SK-N-SH treated with all-trans-retinoic acid at 6 μM for 48 hours (cell line): ENCODE measurements around the gene STK32A.
A peak's percentile ranks its signal among the peaks of the same experiment; 100 is the strongest.

Experiments
- ATAC-seq: fragments of 200-7000 bp; cut with Tn5 transposase; 3 replicates; pipeline ENCODE4 v1.9.1; 2020; ENCODE audit warnings: mild to moderate bottlenecking, moderate library complexity
- ARNTL ChIP-seq: fragments of 450-650 bp; formaldehyde crosslinking; IDR thresholded peaks from 2 replicates; pipeline ENCODE4 v1.5.0; 2020; ENCODE audit warnings: low read depth, mild to moderate bottlenecking, moderate library complexity, borderline replicate concordance
- BACH2 ChIP-seq: fragments of 250-450 bp; sonication (Bioruptor Pico); IDR thresholded peaks from 2 replicates; pipeline ENCODE4 v1.9.0; 2021; ENCODE audit warnings: mild to moderate bottlenecking, borderline replicate concordance
- ESRRG ChIP-seq: fragments of 250-450 bp; sonication (Bioruptor Pico); IDR thresholded peaks from 2 replicates; pipeline ENCODE4 v1.6.1; 2021; ENCODE audit warnings: mild to moderate bottlenecking
- GLIS3 ChIP-seq: fragments of 250-450 bp; sonication (Bioruptor Pico); IDR thresholded peaks from 2 replicates; pipeline ENCODE4 v1.5.0; 2020; ENCODE audit warnings: mild to moderate bottlenecking, moderate library complexity
- ISL1 ChIP-seq: fragments of 250-450 bp; sonication (Bioruptor Pico); IDR thresholded peaks from 2 replicates; pipeline ENCODE4 v2.1.2; 2022; ENCODE audit warnings: mild to moderate bottlenecking, moderate library complexity
- PPARA ChIP-seq: fragments of 250-450 bp; sonication (Bioruptor Pico); IDR thresholded peaks from 2 replicates; pipeline ENCODE4 v1.5.0; 2020; ENCODE audit warnings: mild to moderate bottlenecking, borderline replicate concordance
- SNAI2 ChIP-seq: fragments of 250-450 bp; sonication (Bioruptor Pico); IDR thresholded peaks from 2 replicates; pipeline ENCODE4 v1.5.0; 2020; ENCODE audit warnings: mild to moderate bottlenecking, moderate library complexity
- TOX ChIP-seq: fragments of 250-450 bp; sonication (Bioruptor Pico); IDR thresholded peaks from 2 replicates; pipeline ENCODE4 v1.8.0; 2021; ENCODE audit warnings: mild to moderate bottlenecking, moderate library complexity, borderline replicate concordance
- TSHZ2 ChIP-seq: fragments of 250-450 bp; sonication (Bioruptor Pico); IDR thresholded peaks from 2 replicates; pipeline ENCODE4 v1.5.0; 2020; ENCODE audit warnings: mild to moderate bottlenecking, moderate library complexity
- ZFP3 ChIP-seq: fragments of 250-450 bp; sonication (Bioruptor Pico); IDR thresholded peaks from 2 replicates; pipeline ENCODE4 v1.5.0; 2020; ENCODE audit warnings: mild to moderate bottlenecking, moderate library complexity
- ZFP30 ChIP-seq: fragments of 450-650 bp; formaldehyde crosslinking; IDR thresholded peaks from 2 replicates; pipeline ENCODE4 v1.5.0; 2022; ENCODE audit warnings: mild to moderate bottlenecking, moderate library complexity
- ZNF565 ChIP-seq: fragments of 450-650 bp; formaldehyde crosslinking; conservative IDR thresholded peaks from 2 replicates; pipeline ENCODE4 v1.5.0; 2020; ENCODE audit warnings: low read depth, mild to moderate bottlenecking, moderate library complexity
- ZNF70 ChIP-seq: fragments of 450-650 bp; formaldehyde crosslinking; IDR thresholded peaks from 2 replicates; pipeline ENCODE4 v1.5.0; 2020; ENCODE audit warnings: mild to moderate bottlenecking, moderate library complexity
- ZNF8 ChIP-seq: fragments of 450-650 bp; formaldehyde crosslinking; IDR thresholded peaks from 2 replicates; pipeline ENCODE4 v1.5.0; 2020; ENCODE audit warnings: mild to moderate bottlenecking, moderate library complexity
- TF ChIP-seq, protein P1 (sequence below): fragments of 250-450 bp; sonication (Bioruptor Pico); IDR thresholded peaks from 2 replicates; pipeline ENCODE4 v1.8.0; 2020; ENCODE audit warnings: mild to moderate bottlenecking, moderate library complexity, borderline replicate concordance
- TF ChIP-seq, protein P2 (sequence below): fragments of 250-450 bp; sonication (Bioruptor Pico); IDR thresholded peaks from 2 replicates; pipeline ENCODE4 v1.8.0; 2021; ENCODE audit warnings: low read depth, mild to moderate bottlenecking, moderate library complexity, borderline replicate concordance
- TF ChIP-seq, protein P3 (sequence below): fragments of 250-450 bp; sonication (Bioruptor Pico); IDR thresholded peaks from 2 replicates; pipeline ENCODE4 v1.5.1; 2021; ENCODE audit warnings: mild to moderate bottlenecking, moderate library complexity
- TF ChIP-seq, protein P4 (sequence below): fragments of 250-450 bp; sonication (Bioruptor Pico); IDR thresholded peaks from 2 replicates; pipeline ENCODE4 v1.5.1; 2020; ENCODE audit warnings: low read depth, mild to moderate bottlenecking, moderate library complexity

Gene STK32A

GRCh38 chr5:147387109-147387508 is 152.3 kb downstream of the STK32A start (continued):
- TF ChIP-seq BACH2 (CRISPR knock-in tag) (no peak), PPARA (no peak), ZNF70 (CRISPR knock-in tag) (peak; percentile 26; the same call in 1 of the 2 replicates), TSHZ2 (CRISPR knock-in tag) (peak; percentile 87), ISL1 (CRISPR knock-in tag) (peak; percentile 74), ZFP30 (CRISPR knock-in tag) (peak; percentile 23; the same call in 1 of the 2 replicates)

DNA sequence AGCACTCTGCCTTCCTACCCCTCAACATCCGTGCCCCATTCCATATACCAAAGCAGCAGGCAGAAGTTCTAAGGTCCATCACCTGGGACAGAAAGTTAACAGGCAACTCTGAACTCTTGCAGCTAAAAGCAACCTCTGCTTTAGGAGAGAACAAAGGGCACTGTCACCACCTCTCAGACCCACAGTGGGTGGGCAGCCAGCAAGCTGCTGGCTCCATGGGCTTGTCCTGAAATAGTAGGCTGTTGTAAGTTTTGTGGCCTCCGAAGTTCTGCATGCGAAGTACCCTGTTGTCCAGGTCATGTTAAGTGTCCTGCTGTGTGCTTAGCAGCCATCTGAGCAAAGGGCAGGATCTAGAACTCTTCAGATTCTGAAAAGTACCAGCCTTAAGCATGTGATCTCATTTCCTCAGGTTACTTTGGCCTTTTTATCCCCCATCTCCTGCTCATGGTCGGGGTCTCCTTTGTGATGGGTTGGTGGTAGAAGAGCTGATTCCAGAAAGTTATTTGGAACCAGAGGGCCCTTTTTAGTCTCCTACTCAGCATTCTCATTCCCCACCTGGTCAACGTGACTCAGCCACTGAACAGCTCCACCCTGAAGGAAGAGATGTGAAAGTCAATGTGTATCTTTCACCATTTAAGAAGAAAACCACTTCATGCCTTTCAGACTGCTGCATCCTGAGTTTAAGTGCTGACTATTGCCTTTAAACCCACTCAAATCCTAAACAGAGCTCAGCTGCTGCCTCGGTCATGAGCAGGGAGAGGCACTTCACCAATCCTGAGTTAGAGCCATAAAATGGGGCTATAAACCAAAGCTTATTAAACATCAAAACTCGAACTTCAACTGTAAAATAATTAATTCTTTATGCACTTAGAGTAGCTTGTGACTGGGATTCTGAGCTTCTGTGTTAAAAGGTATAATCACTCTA is 153.6 kb downstream of the STK32A start:
- TF ChIP-seq ARNTL (no peak), ESRRG (CRISPR knock-in tag) (no peak), GLIS3 (CRISPR knock-in tag) (no peak), ZFP3 (no peak), ISL1 (CRISPR knock-in tag) (no peak), TOX (no peak), SNAI2 (no peak), ZNF8 (CRISPR knock-in tag) (no peak), ZFP30 (CRISPR knock-in tag) (no peak), BACH2 (CRISPR knock-in tag) (no peak), TSHZ2 (CRISPR knock-in tag) (no peak)
- TF ChIP-seq, protein P1, sequence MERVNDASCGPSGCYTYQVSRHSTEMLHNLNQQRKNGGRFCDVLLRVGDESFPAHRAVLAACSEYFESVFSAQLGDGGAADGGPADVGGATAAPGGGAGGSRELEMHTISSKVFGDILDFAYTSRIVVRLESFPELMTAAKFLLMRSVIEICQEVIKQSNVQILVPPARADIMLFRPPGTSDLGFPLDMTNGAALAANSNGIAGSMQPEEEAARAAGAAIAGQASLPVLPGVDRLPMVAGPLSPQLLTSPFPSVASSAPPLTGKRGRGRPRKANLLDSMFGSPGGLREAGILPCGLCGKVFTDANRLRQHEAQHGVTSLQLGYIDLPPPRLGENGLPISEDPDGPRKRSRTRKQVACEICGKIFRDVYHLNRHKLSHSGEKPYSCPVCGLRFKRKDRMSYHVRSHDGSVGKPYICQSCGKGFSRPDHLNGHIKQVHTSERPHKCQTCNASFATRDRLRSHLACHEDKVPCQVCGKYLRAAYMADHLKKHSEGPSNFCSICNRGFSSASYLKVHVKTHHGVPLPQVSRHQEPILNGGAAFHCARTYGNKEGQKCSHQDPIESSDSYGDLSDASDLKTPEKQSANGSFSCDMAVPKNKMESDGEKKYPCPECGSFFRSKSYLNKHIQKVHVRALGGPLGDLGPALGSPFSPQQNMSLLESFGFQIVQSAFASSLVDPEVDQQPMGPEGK (CRISPR knock-in tag), result no peak
- TF ChIP-seq, protein P2, sequence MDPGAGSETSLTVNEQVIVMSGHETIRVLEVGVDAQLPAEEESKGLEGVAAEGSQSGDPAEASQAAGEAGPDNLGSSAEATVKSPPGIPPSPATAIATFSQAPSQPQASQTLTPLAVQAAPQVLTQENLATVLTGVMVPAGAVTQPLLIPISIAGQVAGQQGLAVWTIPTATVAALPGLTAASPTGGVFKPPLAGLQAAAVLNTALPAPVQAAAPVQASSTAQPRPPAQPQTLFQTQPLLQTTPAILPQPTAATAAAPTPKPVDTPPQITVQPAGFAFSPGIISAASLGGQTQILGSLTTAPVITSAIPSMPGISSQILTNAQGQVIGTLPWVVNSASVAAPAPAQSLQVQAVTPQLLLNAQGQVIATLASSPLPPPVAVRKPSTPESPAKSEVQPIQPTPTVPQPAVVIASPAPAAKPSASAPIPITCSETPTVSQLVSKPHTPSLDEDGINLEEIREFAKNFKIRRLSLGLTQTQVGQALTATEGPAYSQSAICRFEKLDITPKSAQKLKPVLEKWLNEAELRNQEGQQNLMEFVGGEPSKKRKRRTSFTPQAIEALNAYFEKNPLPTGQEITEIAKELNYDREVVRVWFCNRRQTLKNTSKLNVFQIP (CRISPR knock-in tag), result no peak
- ATAC-seq, result no peak

GRCh38 chr5:147390654-147391225 is 155.9 kb downstream of the STK32A start:
- ATAC-seq, result no peak
- TF ChIP-seq ZNF8 (CRISPR knock-in tag), result no peak
- TF ChIP-seq ZFP30 (CRISPR knock-in tag), result no peak
- TF ChIP-seq ZNF565 (CRISPR knock-in tag), result no peak
- no peak for TF ChIP-seq ARNTL
- TF ChIP-seq, protein P3, sequence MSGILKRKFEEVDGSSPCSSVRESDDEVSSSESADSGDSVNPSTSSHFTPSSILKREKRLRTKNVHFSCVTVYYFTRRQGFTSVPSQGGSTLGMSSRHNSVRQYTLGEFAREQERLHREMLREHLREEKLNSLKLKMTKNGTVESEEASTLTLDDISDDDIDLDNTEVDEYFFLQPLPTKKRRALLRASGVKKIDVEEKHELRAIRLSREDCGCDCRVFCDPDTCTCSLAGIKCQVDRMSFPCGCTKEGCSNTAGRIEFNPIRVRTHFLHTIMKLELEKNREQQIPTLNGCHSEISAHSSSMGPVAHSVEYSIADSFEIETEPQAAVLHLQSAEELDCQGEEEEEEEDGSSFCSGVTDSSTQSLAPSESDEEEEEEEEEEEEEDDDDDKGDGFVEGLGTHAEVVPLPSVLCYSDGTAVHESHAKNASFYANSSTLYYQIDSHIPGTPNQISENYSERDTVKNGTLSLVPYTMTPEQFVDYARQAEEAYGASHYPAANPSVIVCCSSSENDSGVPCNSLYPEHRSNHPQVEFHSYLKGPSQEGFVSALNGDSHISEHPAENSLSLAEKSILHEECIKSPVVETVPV, result no peak
- TF ChIP-seq, protein P4, sequence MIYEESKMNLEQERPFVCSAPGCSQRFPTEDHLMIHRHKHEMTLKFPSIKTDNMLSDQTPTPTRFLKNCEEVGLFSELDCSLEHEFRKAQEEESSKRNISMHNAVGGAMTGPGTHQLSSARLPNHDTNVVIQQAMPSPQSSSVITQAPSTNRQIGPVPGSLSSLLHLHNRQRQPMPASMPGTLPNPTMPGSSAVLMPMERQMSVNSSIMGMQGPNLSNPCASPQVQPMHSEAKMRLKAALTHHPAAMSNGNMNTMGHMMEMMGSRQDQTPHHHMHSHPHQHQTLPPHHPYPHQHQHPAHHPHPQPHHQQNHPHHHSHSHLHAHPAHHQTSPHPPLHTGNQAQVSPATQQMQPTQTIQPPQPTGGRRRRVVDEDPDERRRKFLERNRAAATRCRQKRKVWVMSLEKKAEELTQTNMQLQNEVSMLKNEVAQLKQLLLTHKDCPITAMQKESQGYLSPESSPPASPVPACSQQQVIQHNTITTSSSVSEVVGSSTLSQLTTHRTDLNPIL (CRISPR knock-in tag), result no peak
- TF ChIP-seq ZFP3, result no peak
- TF ChIP-seq GLIS3 (CRISPR knock-in tag), result no peak
- TF ChIP-seq, protein P1 (CRISPR knock-in tag), result no peak
- no peak for TF ChIP-seq SNAI2
